Right lobe of liver (tissue), 4 donors: ENCODE results near the gene EFCAB7.

Experiments used
- POLR2A ChIP-seq: fragments of 450-650 bp; IDR thresholded peaks from one replicate; pipeline ENCODE4 v1.6.1; 2017; ENCODE audit warnings: antibody characterized with exemption, mild to moderate bottlenecking
- TF ChIP-seq, protein P1 (sequence below), 4 donors: fragments of 200-600 bp in 3 of 4; fragments of 450-650 bp in 1 of 4; IDR thresholded peaks; one replicate each; pipeline versions ENCODE4 v1.5.1 to v1.8.0; 2016 to 2022; ENCODE audit warnings: antibody characterized with exemption in 4 of 4, mild to moderate bottlenecking in 2 of 4
- donor health status: DM: no; HTN: no; CAD: no.
- donor health status: DM: no; HTN: no; CAD: no.
- donor health status: DM: no; HTN: yes; CAD: no.

DNA sequence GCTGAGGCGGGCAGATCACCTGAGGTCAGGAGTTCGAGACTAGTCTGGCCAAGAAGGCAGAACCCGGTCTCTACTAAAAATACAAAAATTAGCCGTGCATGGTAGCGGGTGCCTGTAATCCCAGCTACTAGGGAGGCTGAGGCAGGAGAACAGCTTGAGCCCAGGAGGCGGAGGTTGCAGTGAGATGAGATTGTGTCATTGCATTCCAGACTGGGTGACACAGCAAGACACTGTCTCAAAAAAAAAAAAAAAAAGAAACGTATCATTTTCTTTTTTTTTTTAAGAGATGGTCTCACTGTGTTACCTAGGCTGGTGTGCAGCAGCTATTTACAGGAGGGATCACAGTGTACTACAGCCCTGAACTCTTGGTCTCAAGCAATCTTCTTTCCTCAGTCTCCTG lies 47.6 kb upstream of the EFCAB7 start:
- TF ChIP-seq POLR2A = no peak
- TF ChIP-seq, protein P1, sequence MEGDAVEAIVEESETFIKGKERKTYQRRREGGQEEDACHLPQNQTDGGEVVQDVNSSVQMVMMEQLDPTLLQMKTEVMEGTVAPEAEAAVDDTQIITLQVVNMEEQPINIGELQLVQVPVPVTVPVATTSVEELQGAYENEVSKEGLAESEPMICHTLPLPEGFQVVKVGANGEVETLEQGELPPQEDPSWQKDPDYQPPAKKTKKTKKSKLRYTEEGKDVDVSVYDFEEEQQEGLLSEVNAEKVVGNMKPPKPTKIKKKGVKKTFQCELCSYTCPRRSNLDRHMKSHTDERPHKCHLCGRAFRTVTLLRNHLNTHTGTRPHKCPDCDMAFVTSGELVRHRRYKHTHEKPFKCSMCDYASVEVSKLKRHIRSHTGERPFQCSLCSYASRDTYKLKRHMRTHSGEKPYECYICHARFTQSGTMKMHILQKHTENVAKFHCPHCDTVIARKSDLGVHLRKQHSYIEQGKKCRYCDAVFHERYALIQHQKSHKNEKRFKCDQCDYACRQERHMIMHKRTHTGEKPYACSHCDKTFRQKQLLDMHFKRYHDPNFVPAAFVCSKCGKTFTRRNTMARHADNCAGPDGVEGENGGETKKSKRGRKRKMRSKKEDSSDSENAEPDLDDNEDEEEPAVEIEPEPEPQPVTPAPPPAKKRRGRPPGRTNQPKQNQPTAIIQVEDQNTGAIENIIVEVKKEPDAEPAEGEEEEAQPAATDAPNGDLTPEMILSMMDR (IDR thresholded peaks at IDR 0.05) = no peak
